HG02678 (cell line): ENCODE data around the gene AUH.
"Not testable (repeated sequence)": the region's sequence is repeated elsewhere in the genome, so short reads cannot be mapped to it uniquely, and the experiment has no call there.

Source experiments
- ATAC-seq: cut with Tn5 transposase; IDR thresholded peaks from one replicate; pipeline ENCODE4 v1.9.1; 2021; ENCODE audit warnings: mild to moderate bottlenecking, moderate library complexity; ENCODE audit not compliant: unreplicated experiment

The AUH gene

DNA sequence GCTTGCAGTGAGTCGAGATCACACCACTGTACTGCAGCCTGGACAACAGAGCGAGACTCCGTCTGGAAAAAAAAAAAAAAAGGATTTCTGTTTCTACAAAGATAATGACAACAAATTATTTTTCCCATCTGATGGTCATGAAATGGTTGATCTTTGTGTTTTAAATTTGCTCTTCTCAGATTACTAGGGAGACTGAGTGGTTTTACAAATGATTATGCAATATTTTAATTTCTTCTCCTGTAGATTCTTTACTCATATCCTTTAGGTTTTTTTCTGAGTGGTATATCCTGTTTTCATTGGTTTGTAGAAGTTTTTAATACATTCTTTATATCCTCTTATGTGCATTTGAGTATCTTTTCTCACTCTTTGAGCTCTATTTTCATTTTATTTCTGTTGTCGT, 20.6 kb upstream of the AUH start:
- ATAC-seq, result no peak

DNA sequence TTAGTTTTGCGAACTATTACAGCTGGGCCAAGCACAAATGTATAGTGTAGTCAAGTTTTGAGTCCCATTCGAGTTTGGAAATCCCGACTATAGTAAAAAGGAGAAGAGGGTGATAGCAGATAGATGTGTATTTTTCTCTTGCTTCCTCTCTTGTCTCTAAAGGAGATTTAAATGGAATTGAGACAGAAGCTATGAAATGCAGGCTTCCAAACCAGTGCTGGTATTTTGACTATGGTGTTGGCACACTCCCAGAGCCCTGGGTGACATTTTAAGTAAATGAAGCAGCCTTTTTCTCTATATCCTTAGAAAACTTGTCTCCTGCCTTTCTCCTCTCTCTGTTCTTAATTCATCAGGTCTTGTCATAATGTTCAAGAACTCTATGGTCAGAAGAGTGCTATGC, 17.7 kb upstream of the AUH start:
- no peak for ATAC-seq

DNA sequence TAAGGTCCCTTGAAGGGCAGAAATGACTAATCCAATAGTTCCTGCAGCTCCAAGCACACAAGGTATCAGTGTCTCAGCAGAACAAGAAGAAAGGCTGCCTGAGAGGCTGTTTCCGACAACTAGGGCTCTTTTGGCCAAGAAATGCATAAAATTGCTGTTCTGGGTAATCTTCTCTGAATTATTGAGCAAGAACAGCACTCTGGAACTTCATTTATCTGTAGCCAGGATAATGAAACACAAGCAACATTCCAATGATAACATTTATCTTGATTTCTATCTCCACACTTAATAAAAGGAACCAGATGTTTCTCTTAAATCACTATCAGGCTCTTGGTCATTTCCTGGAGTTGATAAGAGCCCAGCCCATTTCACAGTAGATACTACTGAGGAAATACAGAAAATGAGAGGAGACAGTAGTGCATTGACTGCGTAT, 17.0 kb upstream of the AUH start:
- no peak for ATAC-seq

DNA sequence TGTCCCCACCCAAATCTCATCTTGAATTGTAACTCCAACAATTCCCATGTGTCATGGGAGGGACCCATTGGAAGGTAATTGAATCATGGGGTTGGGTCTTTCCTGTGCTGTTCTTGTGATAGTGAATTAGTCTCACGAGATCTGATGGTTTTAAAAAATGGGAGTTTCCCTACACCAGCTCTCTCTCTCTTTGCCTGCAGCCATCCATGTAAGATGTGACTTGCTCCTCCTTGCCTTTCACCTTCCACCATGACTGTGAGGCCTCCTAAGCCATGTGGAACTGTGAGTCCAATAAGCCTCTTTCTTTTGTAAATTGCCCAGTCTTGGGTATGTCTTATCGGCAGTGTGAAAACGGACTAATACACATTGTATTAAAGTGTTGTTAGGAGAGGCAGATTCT, 16.3 kb upstream of the AUH start:
- not testable (repeated sequence) for ATAC-seq

GRCh38 chr9:91376239-91376638, 14.5 kb upstream of the AUH start:
- no peak for ATAC-seq

DNA sequence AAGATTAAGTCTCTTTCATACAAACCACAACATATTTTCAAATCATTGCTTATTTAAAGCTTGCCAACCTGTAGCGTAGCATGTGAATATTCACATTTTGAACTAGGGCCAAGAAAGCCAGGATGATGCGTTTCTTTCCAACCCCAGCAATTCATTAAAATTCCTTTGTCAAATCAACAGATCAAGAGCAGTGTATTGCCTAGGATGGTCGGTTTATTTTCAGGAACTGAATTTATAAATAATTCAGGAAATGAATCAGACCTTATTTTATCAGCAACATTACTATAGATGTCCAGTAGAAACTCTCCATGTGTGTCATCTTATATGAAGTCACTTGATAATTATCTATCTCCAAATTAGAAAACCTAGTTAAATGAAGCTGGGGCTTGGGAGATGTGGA, 13.2 kb upstream of the AUH start:
- no peak for ATAC-seq

- no peak for ATAC-seq
These were observed 10.2 kb upstream of the AUH start for GRCh38 chr9:91371894-91372293.

- not testable (repeated sequence) for ATAC-seq
These were observed 8.3 kb upstream of the AUH start for GRCh38 chr9:91370006-91370405.

DNA sequence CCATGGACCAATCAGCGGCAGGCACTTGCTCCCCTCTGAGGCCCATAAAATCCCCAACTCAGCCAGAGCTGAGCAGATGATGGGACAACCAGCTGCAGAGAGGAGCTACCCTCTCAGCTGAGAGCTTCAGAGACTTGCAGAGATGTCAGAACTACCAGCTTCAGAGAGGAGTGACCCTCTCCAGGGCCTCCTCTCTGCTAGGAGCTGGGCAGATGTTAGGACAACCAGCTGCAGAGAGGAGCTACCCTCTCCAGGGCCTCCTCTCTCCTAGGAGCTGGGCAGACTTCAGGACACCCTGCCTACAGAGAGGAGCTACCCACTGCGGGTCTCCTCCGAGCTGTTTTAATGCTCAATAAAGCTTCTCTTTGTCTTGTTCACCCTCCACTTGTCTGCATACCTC, 3.0 kb upstream of the AUH start:
- no peak for ATAC-seq

- no peak for ATAC-seq
These were observed 2.3 kb upstream of the AUH start for GRCh38 chr9:91364005-91364404.

GRCh38 chr9:91362051-91362611, 413 bp upstream of the AUH start:
- ATAC-seq, result no peak

- no peak for ATAC-seq
These were observed 997 bp downstream of the AUH start for GRCh38 chr9:91360551-91361290.

- ATAC-seq, result no peak
These were observed 1.8 kb downstream of the AUH start for GRCh38 chr9:91359734-91360470.

- no peak for ATAC-seq
These were observed 2.6 kb downstream of the AUH start for GRCh38 chr9:91359083-91359482.

GRCh38 chr9:91354881-91355280, 6.8 kb downstream of the AUH start:
- no peak for ATAC-seq

- no peak for ATAC-seq
These were observed 12.6 kb downstream of the AUH start for GRCh38 chr9:91349115-91349555.

DNA sequence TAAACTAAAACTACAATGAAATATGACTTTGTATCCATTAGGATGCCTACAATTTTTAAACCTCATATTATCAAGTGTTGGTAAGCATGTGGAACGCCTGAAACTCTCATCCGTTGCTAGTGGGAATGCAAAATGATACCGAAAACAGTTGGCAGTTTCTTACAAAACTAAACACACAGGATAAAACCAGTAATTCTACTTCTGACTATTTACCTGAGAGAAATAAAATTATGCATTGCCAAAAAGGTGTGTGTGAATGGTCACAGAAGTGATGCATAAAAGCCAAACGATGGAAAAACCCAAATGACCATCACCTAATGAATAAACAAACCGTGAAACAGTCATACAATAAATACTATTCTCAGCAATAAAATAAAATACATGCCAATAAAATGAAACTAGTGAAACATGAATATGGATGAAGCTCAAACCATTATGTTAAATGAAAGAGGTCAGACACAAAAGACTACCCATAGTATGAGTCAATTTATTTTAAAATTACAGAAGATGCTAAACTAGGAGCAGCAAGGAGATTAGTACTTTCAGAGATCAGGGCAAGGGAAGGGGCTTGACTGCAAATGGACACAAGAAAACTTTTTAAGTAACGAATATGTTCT, 13.4 kb downstream of the AUH start:
- ATAC-seq, result no peak

- ATAC-seq, result no peak
These were observed 14.3 kb downstream of the AUH start for GRCh38 chr9:91347377-91347776.

DNA sequence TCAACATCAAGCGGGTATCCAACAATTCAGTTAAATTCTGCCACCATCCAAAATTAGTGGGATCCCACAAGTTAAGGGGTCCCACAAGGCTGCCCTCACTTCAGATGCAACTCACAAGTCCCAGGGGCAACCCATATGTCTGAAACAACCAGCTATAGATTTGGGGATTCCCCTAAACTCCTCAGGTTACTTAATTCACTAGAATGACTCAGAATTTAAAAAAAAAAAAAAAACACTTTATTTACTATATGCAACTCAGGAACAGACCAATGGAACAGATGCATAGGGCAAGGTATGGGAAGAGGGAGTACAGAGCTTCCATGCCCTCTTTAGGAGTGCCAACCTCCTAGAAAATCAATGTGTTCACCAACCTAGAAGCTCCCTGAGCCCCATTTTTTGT, 15.1 kb downstream of the AUH start:
- no peak for ATAC-seq

DNA sequence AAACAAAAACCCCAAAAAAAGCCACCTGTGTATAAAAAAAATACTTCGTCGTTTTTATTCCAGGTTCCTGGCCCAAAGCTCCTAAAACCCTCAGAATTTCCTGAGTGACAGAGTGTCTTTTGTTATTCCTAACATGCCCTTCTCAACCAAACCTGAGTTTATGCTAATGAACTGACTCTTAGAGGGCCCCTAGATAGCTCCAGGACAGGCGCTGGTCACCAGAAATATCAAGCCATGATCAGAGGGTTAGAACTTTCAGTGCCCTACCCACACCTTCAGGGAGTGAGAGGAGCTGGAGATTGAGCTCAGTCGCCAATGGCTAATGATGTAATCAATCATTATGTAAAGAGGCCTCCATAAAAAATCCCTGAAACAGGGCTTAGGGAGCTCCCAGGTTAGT, 15.7 kb downstream of the AUH start:
- no peak for ATAC-seq

- ATAC-seq, result no peak
These were observed 19.1 kb downstream of the AUH start for GRCh38 chr9:91342575-91342974.

GRCh38 chr9:91341749-91342148, 20.0 kb downstream of the AUH start:
- ATAC-seq, result no peak
